Stomach (tissue), 9 donors: ENCODE results near the gene SEMA5A. TPM values are rescaled to one million over a fixed set of nuclear protein-coding genes. Genes with fewer than 3 reads are reported as not detected.
A peak's percentile ranks its signal among the peaks of the same experiment; 100 is the strongest.

Experiments used
- DNase-seq, 2 donors: peaks; one replicate each; pipeline versions ENCODE4 v3.0.0 to v3.0.0-alpha.2; 2013 to 2019
- H3K27ac ChIP-seq, 5 donors: fragments of 200-600 bp in 4 of 5; sonication (generic) in 4 of 5; one replicate each; pipeline ENCODE4 v1.5.1; 2013 to 2019; ENCODE audit warnings: mild to moderate bottlenecking in 1 of 5, moderate library complexity in 1 of 5
- H3K27me3 ChIP-seq, 3 donors: fragments of 200-600 bp; sonication (generic); one replicate each; pipeline ENCODE4 v1.5.1; 2017 to 2019; ENCODE audit warnings: mixed run types in 1 of 3
- H3K36me3 ChIP-seq, 4 donors: fragments of 200-600 bp; sonication (generic); 1 replicate in 3 of 4; 2 replicates in 1 of 4; pipeline ENCODE4 v1.5.1; 2016 to 2019
- H3K4me1 ChIP-seq, 4 donors: fragments of 200-600 bp; sonication (generic); one replicate each; pipeline ENCODE4 v1.5.1; 2016 to 2019
- H3K4me3 ChIP-seq, 4 donors: fragments of 200-600 bp; sonication (generic) in 3 of 4; one replicate each; pipeline ENCODE4 v1.5.1; 2016 to 2019; ENCODE audit warnings: mild to moderate bottlenecking in 1 of 4
- H3K9me3 ChIP-seq, 4 donors: fragments of 200-600 bp; sonication (generic); one replicate each; pipeline ENCODE4 v1.5.1; 2016 to 2019
- EP300 ChIP-seq: sonication (generic); formaldehyde crosslinking; IDR thresholded peaks from one replicate; pipeline ENCODE4 v1.6.1; 2017; ENCODE audit warnings: antibody characterized with exemption
- POLR2A ChIP-seq, 4 donors: fragments of 450-650 bp; IDR thresholded peaks; one replicate each; pipeline ENCODE4 v1.6.1; 2016; ENCODE audit warnings: antibody characterized with exemption in 4 of 4, control low read depth in 2 of 4, mild to moderate bottlenecking in 1 of 4, moderate library complexity in 1 of 4
- POLR2AphosphoS5 ChIP-seq, 3 donors: sonication (generic); formaldehyde crosslinking; IDR thresholded peaks; one replicate each; pipeline ENCODE4 v1.6.1; 2016; ENCODE audit warnings: antibody characterized with exemption in 3 of 3
- WGBS, 5 donors: extraction: QIAGEN DNeasy Blood & Tissue Kit in 3 of 5; methylation state at CpG; one replicate each; pipeline versions ENCODE4 v1.1.5 to v1.1.7; 2013 to 2018; 5-methylcytosine and 5-hydroxymethylcytosine counted together
- intact Hi-C: fragments of 100-400 bp; cut with DNase I; formaldehyde crosslinking; loops from one replicate; pipeline ENCODE4 v1.15.1; 2023; ENCODE audit warnings: low total_unique reads
- polyA plus RNA-seq, 3 donors: library from polyadenylated mRNA; stranded (reverse); fragments of 200-250 nt; gene quantifications; one replicate each; pipeline ENCODE4 v1.2.3, GENCODE V29; 2013
- total RNA-seq, 5 donors: library from RNA; depleted of rRNA; stranded (reverse); fragments of >200 nt; gene quantifications; one replicate each; pipeline versions ENCODE4 v1.1.0 to v1.2.3, GENCODE V29; 2014 to 2016
- TF ChIP-seq, protein P1 (sequence below), 7 experiments: fragments of 450-650 bp in 4 of 7; fragments of 200-600 bp in 3 of 7; sonication (generic) in 3 of 7; IDR thresholded peaks; one replicate each; pipeline ENCODE4 v1.5.1; 2016 to 2019; ENCODE audit warnings: antibody characterized with exemption in 7 of 7, control low read depth in 2 of 7, mild to moderate bottlenecking in 1 of 7
- donor health status: healthy with polysubstance abuse.
- donor health status: Bipolar disorder and iron deficiency.
- donor health status: healthy.

The SEMA5A gene
- total and polyA plus RNA-seq, 8 donors: 0.62 to 26.4 (median 3.2) TPM

DNA sequence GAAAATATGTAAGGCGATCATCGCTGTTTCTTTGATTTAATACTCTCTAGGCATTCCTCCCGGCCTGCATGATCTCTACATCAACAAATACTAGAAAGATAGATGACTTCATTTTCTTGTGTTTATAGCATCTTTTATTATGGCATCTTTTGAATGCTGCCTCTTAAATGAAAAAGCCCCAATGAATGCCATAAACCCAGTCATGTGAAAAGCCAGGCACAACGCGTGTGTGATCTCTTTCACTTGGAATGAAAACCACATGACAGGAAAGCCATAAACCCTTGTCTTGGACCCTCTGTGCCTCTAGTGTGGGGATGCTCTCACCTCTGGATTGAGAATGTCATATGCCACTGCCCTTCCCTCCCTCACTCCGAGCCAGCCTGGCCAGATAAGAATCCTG lies 476.2 kb downstream of the SEMA5A start:
- peak in 1 of 2 donors; percentile 57 for DNase-seq

DNA sequence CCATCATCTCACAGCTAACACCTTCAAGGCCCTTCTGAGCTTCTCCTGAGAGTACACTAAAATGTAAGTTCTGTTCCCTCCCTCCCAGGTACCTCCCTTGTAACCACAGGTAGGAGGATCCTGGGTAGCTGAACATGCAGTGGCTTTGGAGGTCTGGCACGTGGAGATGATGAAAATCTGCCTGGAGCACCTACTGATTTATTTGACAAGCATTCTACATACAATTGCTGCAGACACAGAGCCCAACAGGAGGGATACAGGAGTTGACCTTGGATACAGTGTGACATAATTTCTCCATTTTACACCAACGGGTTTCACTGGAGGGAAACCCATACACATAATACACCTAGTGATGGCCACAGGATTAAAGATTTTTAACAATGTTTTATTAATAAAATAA lies 478.7 kb downstream of the SEMA5A start:
- 50 to 63% (median 56%) methylated on average over 2 of the region's 2 CpGs for WGBS, 5 donors
- intact Hi-C loops: no loop called here

More for the DNA sequence above, 476.2 kb downstream of the SEMA5A start:
- TF ChIP-seq, protein P1, sequence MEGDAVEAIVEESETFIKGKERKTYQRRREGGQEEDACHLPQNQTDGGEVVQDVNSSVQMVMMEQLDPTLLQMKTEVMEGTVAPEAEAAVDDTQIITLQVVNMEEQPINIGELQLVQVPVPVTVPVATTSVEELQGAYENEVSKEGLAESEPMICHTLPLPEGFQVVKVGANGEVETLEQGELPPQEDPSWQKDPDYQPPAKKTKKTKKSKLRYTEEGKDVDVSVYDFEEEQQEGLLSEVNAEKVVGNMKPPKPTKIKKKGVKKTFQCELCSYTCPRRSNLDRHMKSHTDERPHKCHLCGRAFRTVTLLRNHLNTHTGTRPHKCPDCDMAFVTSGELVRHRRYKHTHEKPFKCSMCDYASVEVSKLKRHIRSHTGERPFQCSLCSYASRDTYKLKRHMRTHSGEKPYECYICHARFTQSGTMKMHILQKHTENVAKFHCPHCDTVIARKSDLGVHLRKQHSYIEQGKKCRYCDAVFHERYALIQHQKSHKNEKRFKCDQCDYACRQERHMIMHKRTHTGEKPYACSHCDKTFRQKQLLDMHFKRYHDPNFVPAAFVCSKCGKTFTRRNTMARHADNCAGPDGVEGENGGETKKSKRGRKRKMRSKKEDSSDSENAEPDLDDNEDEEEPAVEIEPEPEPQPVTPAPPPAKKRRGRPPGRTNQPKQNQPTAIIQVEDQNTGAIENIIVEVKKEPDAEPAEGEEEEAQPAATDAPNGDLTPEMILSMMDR (IDR thresholded peaks at IDR 0.05): no peak
- TF ChIP-seq POLR2A (IDR thresholded peaks at IDR 0.05) (no peak), POLR2AphosphoS5 (IDR thresholded peaks at IDR 0.05) (no peak), EP300 (no peak)
- Histone ChIP-seq H3K4me1 (no peaks in the 10 kb centered on the region), H3K27me3 (no peaks in the 10 kb centered on the region), H3K4me3 (no peak overlapping the region), H3K27ac (no peak overlapping the region), H3K36me3 (no peaks in the 10 kb centered on the region), H3K9me3 (no peaks in the 10 kb centered on the region)
- intact Hi-C loops: no loop called here
- 69 to 81% (median 73%) methylated on average over 6 of the region's 6 CpGs for WGBS, 5 donors

DNA sequence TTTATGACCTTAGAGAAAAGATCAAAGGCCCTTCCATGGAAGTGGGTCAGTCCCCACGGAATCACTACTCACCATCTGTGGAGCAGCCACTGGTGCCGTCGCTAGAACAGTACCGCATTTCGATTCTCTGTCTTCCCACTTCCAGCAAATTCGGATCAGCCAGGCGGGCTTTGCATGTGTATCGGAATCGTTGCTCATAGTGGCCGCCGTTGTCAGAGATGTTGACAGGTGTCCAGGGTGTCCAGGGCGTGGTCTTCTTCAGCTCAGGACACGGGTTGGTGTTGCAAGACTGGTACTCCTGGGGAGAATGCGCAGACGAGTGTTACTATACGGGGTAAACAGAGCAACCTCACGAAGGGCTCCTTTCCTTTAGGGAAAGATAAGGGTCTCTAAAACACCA lies 479.5 kb downstream of the SEMA5A start:
- Histone ChIP-seq H3K9me3 (no peaks in the 10 kb centered on the region), H3K27me3 (no peaks in the 10 kb centered on the region), H3K27ac (no peak overlapping the region), H3K4me1 (no peaks in the 10 kb centered on the region), H3K36me3 (no peaks in the 10 kb centered on the region), H3K4me3 (no peak overlapping the region)
- WGBS, 5 donors: 85 to 90% (median 86%) methylated on average over 17 of the region's 17 CpGs
- intact Hi-C loops: no loop called here
- TF ChIP-seq EP300: no peak
- TF ChIP-seq POLR2AphosphoS5 (IDR thresholded peaks at IDR 0.05): no peak
- TF ChIP-seq, protein P1 (IDR thresholded peaks at IDR 0.05): no peak
- DNase-seq: no peak

More for the DNA sequence above, 478.7 kb downstream of the SEMA5A start:
- no peak for DNase-seq
- Histone ChIP-seq H3K36me3 (no peaks in the 10 kb centered on the region), H3K27ac (no peak overlapping the region), H3K4me1 (no peaks in the 10 kb centered on the region), H3K4me3 (no peak overlapping the region), H3K9me3 (no peaks in the 10 kb centered on the region), H3K27me3 (no peaks in the 10 kb centered on the region)
- no peak for TF ChIP-seq POLR2AphosphoS5 (IDR thresholded peaks at IDR 0.05)
- TF ChIP-seq, protein P1 (IDR thresholded peaks at IDR 0.05): no peak
- TF ChIP-seq POLR2A (IDR thresholded peaks at IDR 0.05): no peak
- TF ChIP-seq EP300: no peak

DNA sequence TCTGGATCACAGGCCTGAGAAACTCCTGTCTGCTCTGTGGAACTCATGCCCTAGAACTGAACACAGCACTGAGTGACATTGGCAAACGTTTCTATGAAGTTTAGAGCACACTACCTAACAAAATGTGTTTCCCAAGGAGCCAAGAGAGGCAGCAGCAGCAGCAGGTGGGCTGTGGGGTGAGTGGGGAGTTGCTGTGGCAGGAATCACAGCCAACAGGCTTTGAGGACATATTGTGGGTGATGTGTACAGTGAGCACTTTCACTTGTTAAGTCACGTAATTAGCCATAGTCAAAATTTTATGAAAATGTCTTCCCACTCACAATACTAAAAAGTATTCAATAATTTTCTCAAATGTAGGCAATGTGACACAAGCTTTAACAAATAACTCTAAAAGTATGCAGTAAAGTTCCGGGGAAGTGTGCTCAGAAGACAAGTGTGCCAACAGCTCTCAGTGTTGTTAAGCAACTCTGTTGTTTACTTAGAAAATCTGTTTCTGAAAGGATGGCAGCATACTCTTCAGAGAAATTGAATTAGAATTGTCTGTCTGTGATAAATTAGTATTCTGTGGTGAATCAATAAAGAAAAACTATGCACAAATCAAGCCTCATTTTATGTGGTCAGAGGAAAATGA lies 482.1 kb downstream of the SEMA5A start:
- no peak for DNase-seq
- Histone ChIP-seq H3K9me3 (no peaks in the 10 kb centered on the region), H3K27me3 (no peaks in the 10 kb centered on the region), H3K27ac (no peak overlapping the region), H3K36me3 (no peaks in the 10 kb centered on the region), H3K4me1 (no peaks in the 10 kb centered on the region), H3K4me3 (no peak overlapping the region)
- no peak for TF ChIP-seq POLR2AphosphoS5 (IDR thresholded peaks at IDR 0.05)
- TF ChIP-seq, protein P1 (IDR thresholded peaks at IDR 0.05): no peak
- no peak for TF ChIP-seq POLR2A (IDR thresholded peaks at IDR 0.05)
- no peak for TF ChIP-seq EP300
- 61 to 63% (median 63%) methylated on average over 3 of the region's 3 CpGs for WGBS, 5 donors
- intact Hi-C loops: no loop called here
